ENCODE measurements around the gene MYEOV.

DNA sequence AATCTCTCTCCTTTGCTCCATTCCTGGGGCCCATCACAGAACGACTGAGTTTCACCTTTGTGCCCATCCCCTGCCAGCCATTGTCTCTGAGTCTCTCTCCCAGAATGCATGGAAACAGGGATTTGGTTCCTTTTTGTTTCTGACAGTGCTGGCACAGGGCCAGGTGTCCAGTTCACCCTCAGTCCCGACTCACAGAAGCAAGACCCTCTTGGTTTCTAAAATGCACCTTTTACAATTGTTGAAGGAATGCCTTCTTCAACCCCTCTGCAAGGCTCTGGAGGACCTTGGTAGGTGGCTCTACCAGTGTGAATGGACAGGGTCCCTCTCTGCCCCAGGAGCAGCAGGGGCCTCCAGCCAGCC is 5.1 kb upstream of the MYEOV start:
- TF ChIP-seq, protein P1, sequence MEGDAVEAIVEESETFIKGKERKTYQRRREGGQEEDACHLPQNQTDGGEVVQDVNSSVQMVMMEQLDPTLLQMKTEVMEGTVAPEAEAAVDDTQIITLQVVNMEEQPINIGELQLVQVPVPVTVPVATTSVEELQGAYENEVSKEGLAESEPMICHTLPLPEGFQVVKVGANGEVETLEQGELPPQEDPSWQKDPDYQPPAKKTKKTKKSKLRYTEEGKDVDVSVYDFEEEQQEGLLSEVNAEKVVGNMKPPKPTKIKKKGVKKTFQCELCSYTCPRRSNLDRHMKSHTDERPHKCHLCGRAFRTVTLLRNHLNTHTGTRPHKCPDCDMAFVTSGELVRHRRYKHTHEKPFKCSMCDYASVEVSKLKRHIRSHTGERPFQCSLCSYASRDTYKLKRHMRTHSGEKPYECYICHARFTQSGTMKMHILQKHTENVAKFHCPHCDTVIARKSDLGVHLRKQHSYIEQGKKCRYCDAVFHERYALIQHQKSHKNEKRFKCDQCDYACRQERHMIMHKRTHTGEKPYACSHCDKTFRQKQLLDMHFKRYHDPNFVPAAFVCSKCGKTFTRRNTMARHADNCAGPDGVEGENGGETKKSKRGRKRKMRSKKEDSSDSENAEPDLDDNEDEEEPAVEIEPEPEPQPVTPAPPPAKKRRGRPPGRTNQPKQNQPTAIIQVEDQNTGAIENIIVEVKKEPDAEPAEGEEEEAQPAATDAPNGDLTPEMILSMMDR (IDR thresholded peaks at IDR 0.05): no peak
- no peak for TF ChIP-seq EZH2 (IDR thresholded peaks at IDR 0.05; ENCODE audit: borderline replicate concordance, insufficient read depth, low read depth, low read length, poor library complexity, severe bottlenecking)
